GM18505 (cell line): ENCODE measurements around the gene KCNQ2.

ENCODE experiments used
- ATAC-seq: cut with Tn5 transposase; IDR thresholded peaks from one replicate; pipeline ENCODE4 v1.9.1; 2021; ENCODE audit not compliant: unreplicated experiment
- POLR2A ChIP-seq: IDR thresholded peaks from 4 replicates; pipeline ENCODE4 v1.6.1; 2011; ENCODE audit warnings: borderline replicate concordance; ENCODE audit not compliant: insufficient read depth, insufficient read length; ENCODE audit errors: extremely low read depth

The KCNQ2 gene

GRCh38 chr20:63497946-63498935, 25.8 kb upstream of the KCNQ2 start:
- no peak for TF ChIP-seq POLR2A
- no peak for ATAC-seq

GRCh38 chr20:63497138-63497945, 24.9 kb upstream of the KCNQ2 start:
- no peak for TF ChIP-seq POLR2A
- no peak for ATAC-seq

GRCh38 chr20:63496596-63497120, 24.2 kb upstream of the KCNQ2 start:
- no peak for ATAC-seq
- no peak for TF ChIP-seq POLR2A

- no peak for ATAC-seq
- no peak for TF ChIP-seq POLR2A
These were observed 23.5 kb upstream of the KCNQ2 start for GRCh38 chr20:63495741-63496595.

- ATAC-seq = no peak
These were observed 22.8 kb upstream of the KCNQ2 start for GRCh38 chr20:63495167-63495720.

GRCh38 chr20:63494420-63495166, 22.1 kb upstream of the KCNQ2 start:
- no peak for ATAC-seq

More at GRCh38 chr20:63495167-63495720, 22.8 kb upstream of the KCNQ2 start:
- no peak for TF ChIP-seq POLR2A

GRCh38 chr20:63494084-63494419, 21.6 kb upstream of the KCNQ2 start:
- no peak for TF ChIP-seq POLR2A
- no peak for ATAC-seq

More at GRCh38 chr20:63494420-63495166, 22.1 kb upstream of the KCNQ2 start:
- no peak for TF ChIP-seq POLR2A

GRCh38 chr20:63493563-63494020, 21.1 kb upstream of the KCNQ2 start:
- TF ChIP-seq POLR2A = no peak
- ATAC-seq = no peak

- no peak for TF ChIP-seq POLR2A
- ATAC-seq = no peak
These were observed 20.5 kb upstream of the KCNQ2 start for GRCh38 chr20:63492982-63493381.

- ATAC-seq = no peak
- no peak for TF ChIP-seq POLR2A
These were observed 20.1 kb upstream of the KCNQ2 start for GRCh38 chr20:63492518-63492917.

- TF ChIP-seq POLR2A = no peak
- no peak for ATAC-seq
These were observed 19.3 kb upstream of the KCNQ2 start for GRCh38 chr20:63491635-63492230.
